Motor neuron (in vitro differentiated cells): ENCODE measurements around the gene NFS1. TPM values are rescaled to one million over a fixed set of nuclear protein-coding genes. Genes with fewer than 3 reads are reported as not detected.
A peak's percentile ranks its signal among the peaks of the same experiment; 100 is the strongest.

Source experiments
- ATAC-seq, 8 experiments: fragments of 200-7000 bp; cut with Tn5 transposase; replicated peaks in 6 of 8; 2 replicates each; pipeline ENCODE4 v1.8.0; 2021; ENCODE audit warnings: mild to moderate bottlenecking in 8 of 8, moderate library complexity in 8 of 8
- H3K27ac ChIP-seq, 2 donors: fragments of 250-450 bp; sonication (Bioruptor Pico); 2 replicates each; pipeline ENCODE4 v1.9.0; 2021; ENCODE audit warnings: antibody characterized with exemption in 2 of 2, mild to moderate bottlenecking in 2 of 2, moderate library complexity in 1 of 2
- H3K4me1 ChIP-seq, 2 donors: fragments of 250-450 bp; sonication (Bioruptor Pico); replicated peaks in 1 of 2; 2 replicates each; pipeline ENCODE4 v1.6.1; 2021; ENCODE audit warnings: antibody characterized with exemption in 2 of 2, mild to moderate bottlenecking in 2 of 2, moderate library complexity in 1 of 2
- H3K4me3 ChIP-seq, 5 donors: fragments of 250-450 bp; sonication (Bioruptor Pico); 2 replicates each; pipeline ENCODE4 v1.9.0; 2021; ENCODE audit warnings: antibody characterized with exemption in 5 of 5, mild to moderate bottlenecking in 5 of 5, moderate library complexity in 4 of 5
- WGBS, 10 experiments: fragments of 450-650 bp; shearing (Covaris generic); methylation state at CpG; one replicate each; pipeline ENCODE4 v1.0.0; 2022; 5-methylcytosine and 5-hydroxymethylcytosine counted together
- in situ Hi-C, 9 experiments: fragments of 400-800 bp; cut with MboI; loops; one replicate each; pipeline ENCODE4 v1.15.0; 2021; ENCODE audit warnings: low sequenced_read_pairs in 9 of 9, low pct_unique_long_range_greater_than_20kb in 2 of 9; ENCODE audit not compliant: unreplicated experiment in 9 of 9
- total RNA-seq, 8 experiments: library from RNA; unstranded; fragments of 300-600 nt; gene quantifications; 2 replicates each; pipeline versions ENCODE4 v1.2.3 to v1.2.4, GENCODE V29; 2022

Gene NFS1
- total RNA-seq, 8 experiments from 2014 or later, result 11.1 to 37.2 (median 17.7) TPM

- H3K4me3 ChIP-seq, result no peak overlapping the region
- 80 to 100% (median 95%) methylated on average over 1 to 7 of the region's 8 CpGs; no CpG with 5 or more reads in 4 of the 10 experiments for WGBS, 10 experiments
- no peak for ATAC-seq
- in situ Hi-C loops, result loop anchor here in 1 of 9 experiments (25.0 kb wide), 1 partner anchor 163 kb away; no protein-coding TSS in a partner anchor
- no peak overlapping the region for H3K27ac ChIP-seq
- H3K4me1 ChIP-seq, result no peaks in the 10 kb centered on the region
Measured at GRCh38 chr20:35674921-35675320, 24.2 kb downstream of the NFS1 start.

GRCh38 chr20:35673884-35674283 is 25.3 kb downstream of the NFS1 start:
- Histone ChIP-seq H3K4me3 (no peak overlapping the region), H3K27ac (no peak overlapping the region), H3K4me1 (no peaks in the 10 kb centered on the region)
- in situ Hi-C loops, result no loop called here
- WGBS, 10 experiments, result 42 to 100% (median 100%) methylated on average over 1 to 3 of the region's 4 CpGs; no CpG with 5 or more reads in 5 of the 10 experiments
- no peak for ATAC-seq

GRCh38 chr20:35669681-35670080 is 29.5 kb downstream of the NFS1 start:
- 20 to 86% (median 75%) methylated on average over 1 of the region's 1 CpG; no CpG with 5 or more reads in 4 of the 10 experiments for WGBS, 10 experiments
- Histone ChIP-seq H3K4me1 (peaks cover 3% of the 10 kb centered on the region in 2 donors), H3K27ac (no peak overlapping the region), H3K4me3 (no peak overlapping the region)
- in situ Hi-C loops, result no loop called here
- ATAC-seq, result no peak

GRCh38 chr20:35669221-35669620 is 29.9 kb downstream of the NFS1 start:
- in situ Hi-C loops, result no loop called here
- Histone ChIP-seq H3K4me3 (no peak overlapping the region), H3K4me1 (peaks cover 3% of the 10 kb centered on the region in 2 donors), H3K27ac (no peak overlapping the region)
- 69 to 100% (median 100%) methylated on average over 1 to 4 of the region's 5 CpGs; no CpG with 5 or more reads in 3 of the 10 experiments for WGBS, 10 experiments
- ATAC-seq, result no peak

GRCh38 chr20:35665949-35666288 is 33.2 kb downstream of the NFS1 start:
- Histone ChIP-seq H3K27ac (no peak overlapping the region), H3K4me1 (peaks cover 9 to 25% of the 10 kb centered on the region in 2 donors), H3K4me3 (no peak overlapping the region)
- WGBS, 10 experiments, result 94 to 100% (median 97%) methylated on average over 4 to 14 of the region's 17 CpGs; no CpG with 5 or more reads in 2 of the 10 experiments
- no peak for ATAC-seq
- in situ Hi-C loops, result no loop called here

GRCh38 chr20:35664466-35665206 is 34.5 kb downstream of the NFS1 start, which contains the start of the genes CPNE1 and RBM12:
Gene CPNE1 (minus strand): TSS chr20:35664900. CDS start chr20:35632923, 31,977 bp downstream.
Gene RBM12 (minus strand): TSS chr20:35664900. CDS start chr20:35655322, 9,578 bp downstream.
- ATAC-seq, result peak; percentile 85 to 93 (median 90)
- H3K4me3 ChIP-seq, result peak within 1 kb of the TSS; percentile 68 to 95 (median 72)
- peaks cover 9 to 28% of the 10 kb centered on the region in 2 donors for H3K4me1 ChIP-seq
- peak within 1 kb of the TSS; percentile 95 to 98 for H3K27ac ChIP-seq
- WGBS, 10 experiments, result 0 to 2% (median 0%) methylated on average over 1 to 13 of the region's 61 CpGs; no CpG with 5 or more reads in 6 of the 10 experiments
- in situ Hi-C loops, result no loop called here

- WGBS, 10 experiments, result 0 to 17% (median 0%) methylated on average over 1 to 15 of the region's 28 CpGs; no CpG with 5 or more reads in 1 of the 10 experiments
- ATAC-seq, result peak; percentile 14 to 46 (median 40)
- H3K27ac ChIP-seq, result peak overlapping the region; percentile 95 to 98
- H3K4me1 ChIP-seq, result peaks cover 12 to 31% of the 10 kb centered on the region in 2 donors
- peak overlapping the region; percentile 68 to 95 (median 72) for H3K4me3 ChIP-seq
- in situ Hi-C loops, result no loop called here
Measured at GRCh38 chr20:35663516-35664465, 35.4 kb downstream of the NFS1 start.

GRCh38 chr20:35662551-35662950 is 36.6 kb downstream of the NFS1 start:
- no peak overlapping the region for H3K27ac ChIP-seq
- in situ Hi-C loops, result no loop called here
- H3K4me1 ChIP-seq, result peaks cover 12 to 31% of the 10 kb centered on the region in 2 donors
- 0 to 30% (median 16%) methylated on average over 2 of the region's 2 CpGs; no CpG with 5 or more reads in 4 of the 10 experiments for WGBS, 10 experiments
- H3K4me3 ChIP-seq, result peak overlapping the region; percentile 68 to 95 (median 72)
- ATAC-seq, result no peak

- no peak for ATAC-seq
- Histone ChIP-seq H3K4me1 (peaks cover 12 to 31% of the 10 kb centered on the region in 2 donors), H3K27ac (no peak overlapping the region), H3K4me3 (peak overlapping the region in 3 of 5 donors; percentile 68 to 84 (median 72))
- in situ Hi-C loops, result no loop called here
- WGBS, 10 experiments, result 0 to 92% (median 65%) methylated on average over 1 to 3 of the region's 3 CpGs; no CpG with 5 or more reads in 1 of the 10 experiments
Measured at GRCh38 chr20:35661908-35662307, 37.2 kb downstream of the NFS1 start.

GRCh38 chr20:35661053-35661452 is 38.1 kb downstream of the NFS1 start:
- in situ Hi-C loops, result no loop called here
- ATAC-seq, result no peak
- Histone ChIP-seq H3K4me1 (peaks cover 12 to 31% of the 10 kb centered on the region in 2 donors), H3K4me3 (no peak overlapping the region), H3K27ac (no peak overlapping the region)
- WGBS, 10 experiments, result 73 to 100% (median 89%) methylated on average over 1 to 2 of the region's 2 CpGs; no CpG with 5 or more reads in 3 of the 10 experiments

GRCh38 chr20:35660122-35660937 is 38.8 kb downstream of the NFS1 start:
- peaks cover 12 to 31% of the 10 kb centered on the region in 2 donors for H3K4me1 ChIP-seq
- no peak overlapping the region for H3K27ac ChIP-seq
- no peak overlapping the region for H3K4me3 ChIP-seq
- 83 to 100% (median 95%) methylated on average over 1 to 8 of the region's 10 CpGs; no CpG with 5 or more reads in 2 of the 10 experiments for WGBS, 10 experiments
- in situ Hi-C loops, result no loop called here
- ATAC-seq, result no peak

GRCh38 chr20:35657271-35657670 is 41.9 kb downstream of the NFS1 start:
- in situ Hi-C loops, result no loop called here

More at GRCh38 chr20:35657271-35657670, 41.9 kb downstream of the NFS1 start:
- ATAC-seq, result peak in 2 of 8 experiments; percentile 22 to 46
- no peak overlapping the region for H3K4me3 ChIP-seq
- peaks cover 13 to 20% of the 10 kb centered on the region in 2 donors for H3K4me1 ChIP-seq
- 0 to 100% (median 76%) methylated on average over 1 of the region's 1 CpG; no CpG with 5 or more reads in 2 of the 10 experiments for WGBS, 10 experiments
- no peak overlapping the region for H3K27ac ChIP-seq
